ENCODE measurements around the gene MEST.

DNA sequence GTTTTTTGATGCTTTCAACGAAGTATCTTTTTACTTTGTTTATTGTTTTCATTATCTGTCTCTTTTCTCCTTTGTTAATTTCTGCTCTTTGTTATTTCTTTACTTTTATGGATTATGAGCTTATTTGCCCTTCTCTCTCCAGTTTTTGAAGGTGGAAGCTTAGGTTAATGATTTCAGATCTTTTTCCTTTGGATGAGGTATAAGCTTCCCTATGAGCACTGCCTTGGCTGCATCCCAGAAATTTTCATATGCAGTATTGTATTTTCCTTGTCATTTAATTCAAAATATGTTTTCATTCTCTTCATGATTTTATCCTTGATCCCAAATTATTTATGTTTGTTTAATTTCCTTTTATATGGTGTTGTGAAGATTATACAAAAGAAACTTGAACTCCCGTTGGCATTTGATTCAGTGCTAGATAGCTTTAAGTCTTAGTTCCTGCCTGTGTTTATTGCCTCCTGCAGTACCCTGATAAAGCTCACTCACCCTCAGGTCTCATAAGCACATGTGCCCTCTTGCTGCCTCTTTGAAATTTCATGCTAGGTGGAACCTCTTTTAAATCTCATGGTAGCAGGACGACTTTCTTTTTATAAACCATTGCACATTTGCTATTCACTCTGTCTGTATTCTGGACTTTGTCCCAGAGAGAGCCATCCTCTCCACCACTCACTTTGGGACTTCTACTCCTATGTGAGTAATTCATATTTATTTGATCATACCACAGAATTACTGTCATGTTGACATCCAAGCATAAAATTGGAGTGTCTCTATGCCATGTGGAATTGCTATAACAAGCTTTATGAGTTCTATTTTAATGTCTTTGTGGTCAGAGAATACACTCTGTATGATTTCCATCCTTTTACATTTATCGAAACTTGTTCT, 28.1 kb upstream of the MEST start:
- TF ChIP-seq POLR2A (IDR thresholded peaks at IDR 0.05): no peak
- TF ChIP-seq, protein P1, sequence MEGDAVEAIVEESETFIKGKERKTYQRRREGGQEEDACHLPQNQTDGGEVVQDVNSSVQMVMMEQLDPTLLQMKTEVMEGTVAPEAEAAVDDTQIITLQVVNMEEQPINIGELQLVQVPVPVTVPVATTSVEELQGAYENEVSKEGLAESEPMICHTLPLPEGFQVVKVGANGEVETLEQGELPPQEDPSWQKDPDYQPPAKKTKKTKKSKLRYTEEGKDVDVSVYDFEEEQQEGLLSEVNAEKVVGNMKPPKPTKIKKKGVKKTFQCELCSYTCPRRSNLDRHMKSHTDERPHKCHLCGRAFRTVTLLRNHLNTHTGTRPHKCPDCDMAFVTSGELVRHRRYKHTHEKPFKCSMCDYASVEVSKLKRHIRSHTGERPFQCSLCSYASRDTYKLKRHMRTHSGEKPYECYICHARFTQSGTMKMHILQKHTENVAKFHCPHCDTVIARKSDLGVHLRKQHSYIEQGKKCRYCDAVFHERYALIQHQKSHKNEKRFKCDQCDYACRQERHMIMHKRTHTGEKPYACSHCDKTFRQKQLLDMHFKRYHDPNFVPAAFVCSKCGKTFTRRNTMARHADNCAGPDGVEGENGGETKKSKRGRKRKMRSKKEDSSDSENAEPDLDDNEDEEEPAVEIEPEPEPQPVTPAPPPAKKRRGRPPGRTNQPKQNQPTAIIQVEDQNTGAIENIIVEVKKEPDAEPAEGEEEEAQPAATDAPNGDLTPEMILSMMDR (IDR thresholded peaks at IDR 0.05): no peak
